Neural cell (in vitro differentiated cells): ENCODE measurements around the gene LNX2. TPM values are rescaled to one million over a fixed set of nuclear protein-coding genes. Genes with fewer than 3 reads are reported as not detected.

Experiments used
- H2AFZ ChIP-seq: fragments of 200-600, 300-800 bp; sonication (generic), shearing (Covaris generic); 2 replicates; pipeline ENCODE4 v1.6.0; 2014; ENCODE audit warnings: low read depth, mild to moderate bottlenecking, antibody characterized with exemption, low read length, moderate library complexity
- H3F3A ChIP-seq: fragments of 200-600 bp; shearing (Covaris generic); 2 replicates; pipeline ENCODE4 v1.6.1; 2016; ENCODE audit warnings: mild to moderate bottlenecking, moderate library complexity, mixed read lengths, antibody characterized with exemption, low read length; ENCODE audit not compliant: insufficient read depth, poor library complexity, severe bottlenecking
- H3K27ac ChIP-seq: fragments of 200-600, 300-800 bp; sonication (generic), shearing (Covaris generic); 2 replicates; pipeline ENCODE4 v1.5.1; 2014; ENCODE audit warnings: mild to moderate bottlenecking, low read length, moderate library complexity
- H3K27me3 ChIP-seq: fragments of 300-800, 200-600 bp; sonication (generic), shearing (Covaris generic); 2 replicates; pipeline ENCODE4 v1.6.0; 2014; ENCODE audit warnings: mild to moderate bottlenecking, low read depth, low read length, moderate library complexity; ENCODE audit not compliant: insufficient read depth
- H3K36me3 ChIP-seq: fragments of 300-800, 200-600 bp; sonication (generic), shearing (Covaris generic); 2 replicates; pipeline ENCODE4 v1.5.1; 2014; ENCODE audit warnings: mild to moderate bottlenecking, antibody characterized with exemption, low read length, moderate library complexity; ENCODE audit not compliant: insufficient read depth
- H3K4me2 ChIP-seq: fragments of 300-800, 200-600 bp; sonication (generic), shearing (Covaris generic); 2 replicates; pipeline ENCODE4 v1.6.0; 2014; ENCODE audit warnings: mild to moderate bottlenecking, low read length
- H3K4me3 ChIP-seq: fragments of 300-800, 200-600 bp; sonication (generic), shearing (Covaris generic); 2 replicates; pipeline ENCODE4 v1.5.1; 2014; ENCODE audit warnings: mild to moderate bottlenecking, low read length, moderate library complexity
- H3K79me2 ChIP-seq: fragments of 200-600 bp; shearing (Covaris generic); replicated peaks from 2 replicates; pipeline ENCODE4 v1.6.0; 2014; ENCODE audit warnings: mild to moderate bottlenecking, low read length, moderate library complexity; ENCODE audit not compliant: insufficient read depth
- H3K9ac ChIP-seq: fragments of 300-800, 200-600 bp; sonication (generic), shearing (Covaris generic); 2 replicates; pipeline ENCODE4 v1.6.1; 2016; ENCODE audit warnings: mild to moderate bottlenecking, low read length, mixed read lengths
- H3K9me2 ChIP-seq: fragments of 200-600 bp; shearing (Covaris generic); 2 replicates; pipeline ENCODE4 v1.6.1; 2016; ENCODE audit warnings: mild to moderate bottlenecking, low read length, mixed read lengths; ENCODE audit not compliant: insufficient read depth
- H3K9me3 ChIP-seq: fragments of 200-600, 300-800 bp; sonication (generic), shearing (Covaris generic); 2 replicates; pipeline ENCODE4 v1.6.1; 2016; ENCODE audit warnings: mild to moderate bottlenecking, mixed run types, low read length, moderate library complexity, mixed read lengths
- H4K20me1 ChIP-seq: fragments of 200-600 bp; shearing (Covaris generic); 2 replicates; pipeline ENCODE4 v1.6.1; 2016; ENCODE audit warnings: mild to moderate bottlenecking, mixed run types; ENCODE audit not compliant: insufficient read depth
- EP300 ChIP-seq: fragments of 450-650 bp; conservative IDR thresholded peaks from 2 replicates; pipeline ENCODE4 v1.6.1; 2014; ENCODE audit warnings: antibody characterized with exemption, mild to moderate bottlenecking, moderate library complexity; ENCODE audit not compliant: poor library complexity, severe bottlenecking
- EZH2 ChIP-seq: fragments of 200-600, 300-800 bp; shearing (Covaris generic), sonication (generic); IDR thresholded peaks from 2 replicates; pipeline ENCODE4 v1.6.1; 2014; ENCODE audit warnings: antibody characterized with exemption, low read length, borderline replicate concordance, mild to moderate bottlenecking; ENCODE audit not compliant: insufficient read depth, poor library complexity, severe bottlenecking
- MXI1 ChIP-seq: fragments of 450-650 bp; conservative IDR thresholded peaks from 2 replicates; pipeline ENCODE4 v1.6.1; 2014; ENCODE audit warnings: antibody characterized with exemption, mild to moderate bottlenecking; ENCODE audit not compliant: poor library complexity, severe bottlenecking
- POLR2AphosphoS5 ChIP-seq: IDR thresholded peaks from 2 replicates; pipeline ENCODE4 v1.6.1; 2012
- RAD21 ChIP-seq: fragments of 450-650 bp; conservative IDR thresholded peaks from 2 replicates; pipeline ENCODE4 v1.6.1; 2014; ENCODE audit warnings: antibody characterized with exemption, mild to moderate bottlenecking, moderate library complexity
- SMC3 ChIP-seq: fragments of 450-650 bp; conservative IDR thresholded peaks from 2 replicates; pipeline ENCODE4 v1.6.1; 2014; ENCODE audit warnings: antibody characterized with exemption, mild to moderate bottlenecking, moderate library complexity; ENCODE audit not compliant: poor library complexity
- TAF1 ChIP-seq: IDR thresholded peaks from 2 replicates; pipeline ENCODE4 v1.6.1; 2012; ENCODE audit warnings: low read depth
- polyA plus RNA-seq: library from polyadenylated mRNA; depleted of rRNA; stranded (reverse); fragments of >200 nt; gene quantifications from 2 replicates; pipeline ENCODE4 v1.2.3, GENCODE V29; 2014
- TF ChIP-seq, protein P1 (sequence below): fragments of 450-650 bp; IDR thresholded peaks from 2 replicates; pipeline ENCODE4 v1.5.1; 2014; ENCODE audit warnings: antibody characterized with exemption, mild to moderate bottlenecking, moderate library complexity; ENCODE audit not compliant: poor library complexity, severe bottlenecking
- TF ChIP-seq, protein P2 (sequence below): IDR thresholded peaks from 2 replicates; pipeline ENCODE4 v1.6.1; 2012; ENCODE audit warnings: borderline replicate concordance

Gene LNX2
- polyA plus RNA-seq, 1 donor from 2014 or later: 4.2 TPM

GRCh38 chr13:27625839-27626238 lies 5.5 kb upstream of the LNX2 start:
- Histone ChIP-seq H3K9ac (no peak overlapping the region), H3K79me2 (peaks cover 27% of the 10 kb centered on the region)
- TF ChIP-seq RAD21 (no peak), EZH2 (no peak), POLR2AphosphoS5 (no peak), SMC3 (no peak), TAF1 (no peak), EP300 (no peak)
- TF ChIP-seq, protein P1, sequence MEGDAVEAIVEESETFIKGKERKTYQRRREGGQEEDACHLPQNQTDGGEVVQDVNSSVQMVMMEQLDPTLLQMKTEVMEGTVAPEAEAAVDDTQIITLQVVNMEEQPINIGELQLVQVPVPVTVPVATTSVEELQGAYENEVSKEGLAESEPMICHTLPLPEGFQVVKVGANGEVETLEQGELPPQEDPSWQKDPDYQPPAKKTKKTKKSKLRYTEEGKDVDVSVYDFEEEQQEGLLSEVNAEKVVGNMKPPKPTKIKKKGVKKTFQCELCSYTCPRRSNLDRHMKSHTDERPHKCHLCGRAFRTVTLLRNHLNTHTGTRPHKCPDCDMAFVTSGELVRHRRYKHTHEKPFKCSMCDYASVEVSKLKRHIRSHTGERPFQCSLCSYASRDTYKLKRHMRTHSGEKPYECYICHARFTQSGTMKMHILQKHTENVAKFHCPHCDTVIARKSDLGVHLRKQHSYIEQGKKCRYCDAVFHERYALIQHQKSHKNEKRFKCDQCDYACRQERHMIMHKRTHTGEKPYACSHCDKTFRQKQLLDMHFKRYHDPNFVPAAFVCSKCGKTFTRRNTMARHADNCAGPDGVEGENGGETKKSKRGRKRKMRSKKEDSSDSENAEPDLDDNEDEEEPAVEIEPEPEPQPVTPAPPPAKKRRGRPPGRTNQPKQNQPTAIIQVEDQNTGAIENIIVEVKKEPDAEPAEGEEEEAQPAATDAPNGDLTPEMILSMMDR: no peak
- TF ChIP-seq, protein P2, sequence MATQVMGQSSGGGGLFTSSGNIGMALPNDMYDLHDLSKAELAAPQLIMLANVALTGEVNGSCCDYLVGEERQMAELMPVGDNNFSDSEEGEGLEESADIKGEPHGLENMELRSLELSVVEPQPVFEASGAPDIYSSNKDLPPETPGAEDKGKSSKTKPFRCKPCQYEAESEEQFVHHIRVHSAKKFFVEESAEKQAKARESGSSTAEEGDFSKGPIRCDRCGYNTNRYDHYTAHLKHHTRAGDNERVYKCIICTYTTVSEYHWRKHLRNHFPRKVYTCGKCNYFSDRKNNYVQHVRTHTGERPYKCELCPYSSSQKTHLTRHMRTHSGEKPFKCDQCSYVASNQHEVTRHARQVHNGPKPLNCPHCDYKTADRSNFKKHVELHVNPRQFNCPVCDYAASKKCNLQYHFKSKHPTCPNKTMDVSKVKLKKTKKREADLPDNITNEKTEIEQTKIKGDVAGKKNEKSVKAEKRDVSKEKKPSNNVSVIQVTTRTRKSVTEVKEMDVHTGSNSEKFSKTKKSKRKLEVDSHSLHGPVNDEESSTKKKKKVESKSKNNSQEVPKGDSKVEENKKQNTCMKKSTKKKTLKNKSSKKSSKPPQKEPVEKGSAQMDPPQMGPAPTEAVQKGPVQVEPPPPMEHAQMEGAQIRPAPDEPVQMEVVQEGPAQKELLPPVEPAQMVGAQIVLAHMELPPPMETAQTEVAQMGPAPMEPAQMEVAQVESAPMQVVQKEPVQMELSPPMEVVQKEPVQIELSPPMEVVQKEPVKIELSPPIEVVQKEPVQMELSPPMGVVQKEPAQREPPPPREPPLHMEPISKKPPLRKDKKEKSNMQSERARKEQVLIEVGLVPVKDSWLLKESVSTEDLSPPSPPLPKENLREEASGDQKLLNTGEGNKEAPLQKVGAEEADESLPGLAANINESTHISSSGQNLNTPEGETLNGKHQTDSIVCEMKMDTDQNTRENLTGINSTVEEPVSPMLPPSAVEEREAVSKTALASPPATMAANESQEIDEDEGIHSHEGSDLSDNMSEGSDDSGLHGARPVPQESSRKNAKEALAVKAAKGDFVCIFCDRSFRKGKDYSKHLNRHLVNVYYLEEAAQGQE: no peak

DNA sequence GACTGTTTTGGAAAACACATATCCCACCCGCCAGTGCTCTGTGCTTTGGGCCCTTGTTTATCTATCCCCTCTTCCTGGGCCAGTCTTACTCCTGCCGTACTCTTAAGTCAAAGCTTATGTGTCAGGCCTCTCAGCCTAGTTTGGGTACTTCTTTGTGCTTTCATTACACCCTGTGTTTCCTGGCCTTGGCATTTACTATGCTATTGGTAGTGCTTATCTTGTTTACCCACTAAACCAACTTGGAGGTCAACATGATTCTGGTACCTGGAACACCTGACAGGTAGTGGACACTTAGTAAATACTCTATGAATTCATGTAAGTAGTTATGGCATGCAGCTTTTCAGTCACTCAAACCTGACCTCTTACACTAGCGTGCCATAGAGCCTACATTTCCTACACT lies 3.7 kb upstream of the LNX2 start:
- H4K20me1 ChIP-seq: no peaks in the 10 kb centered on the region
- peaks cover 11% of the 10 kb centered on the region for H3K36me3 ChIP-seq
- no peak overlapping the region for H3K4me2 ChIP-seq
- H3K79me2 ChIP-seq: peaks cover 22% of the 10 kb centered on the region
- no peaks in the 10 kb centered on the region for H3F3A ChIP-seq
- H3K4me3 ChIP-seq: peak overlapping the region; percentile 93
- no peaks in the 10 kb centered on the region for H3K9me3 ChIP-seq
- TF ChIP-seq EZH2 (no peak), SMC3 (no peak), EP300 (no peak), TAF1 (no peak), MXI1 (no peak)
- TF ChIP-seq, protein P1: no peak
- TF ChIP-seq, protein P2: no peak
- H3K27me3 ChIP-seq: no peaks in the 10 kb centered on the region
- H2AFZ ChIP-seq: no peak overlapping the region
- no peak overlapping the region for H3K27ac ChIP-seq
- H3K9me2 ChIP-seq: no peaks in the 10 kb centered on the region
- no peak overlapping the region for H3K9ac ChIP-seq

More at GRCh38 chr13:27625839-27626238, 5.5 kb upstream of the LNX2 start:
- no peaks in the 10 kb centered on the region for H3F3A ChIP-seq
- H3K9me2 ChIP-seq: no peaks in the 10 kb centered on the region
- no peak overlapping the region for H3K4me3 ChIP-seq
- H3K4me2 ChIP-seq: no peak overlapping the region
- no peaks in the 10 kb centered on the region for H3K9me3 ChIP-seq
- H2AFZ ChIP-seq: no peak overlapping the region
- no peaks in the 10 kb centered on the region for H3K27me3 ChIP-seq
- no peak overlapping the region for H3K27ac ChIP-seq
- H4K20me1 ChIP-seq: no peaks in the 10 kb centered on the region
- H3K36me3 ChIP-seq: peaks cover 11% of the 10 kb centered on the region
